ENCODE data around the gene BANP.
"Not testable (repeated sequence)": the region's sequence is repeated elsewhere in the genome, so short reads cannot be mapped to it uniquely, and the experiment has no call there.

Gene BANP

GRCh38 chr16:88053479-88053878 lies 102.2 kb downstream of the BANP start:
- not testable (repeated sequence) for FAIRE-seq

- no peak for FAIRE-seq
These were observed 104.1 kb downstream of the BANP start for GRCh38 chr16:88055356-88055755.

GRCh38 chr16:88056212-88056611 lies 105.0 kb downstream of the BANP start:
- FAIRE-seq: no peak

- no peak for FAIRE-seq
These were observed 106.4 kb downstream of the BANP start for GRCh38 chr16:88057656-88058055.

GRCh38 chr16:88058136-88058535 lies 106.9 kb downstream of the BANP start:
- FAIRE-seq: no peak

- FAIRE-seq: no peak
These were observed 107.6 kb downstream of the BANP start for GRCh38 chr16:88058817-88059216.

GRCh38 chr16:88059701-88060386 lies 108.6 kb downstream of the BANP start:
- no peak for FAIRE-seq

GRCh38 chr16:88060524-88061219 lies 109.4 kb downstream of the BANP start:
- FAIRE-seq: no peak

GRCh38 chr16:88061346-88062110 lies 110.3 kb downstream of the BANP start:
- no peak for FAIRE-seq

- FAIRE-seq: no peak
These were observed 111.3 kb downstream of the BANP start for GRCh38 chr16:88062341-88063210.

GRCh38 chr16:88063211-88063773 lies 112.1 kb downstream of the BANP start:
- no peak for FAIRE-seq

GRCh38 chr16:88064011-88064888 lies 113.0 kb downstream of the BANP start:
- no peak for FAIRE-seq

- FAIRE-seq: no peak
These were observed 113.9 kb downstream of the BANP start for GRCh38 chr16:88064889-88065746.

GRCh38 chr16:88065747-88066142 lies 114.5 kb downstream of the BANP start:
- no peak for FAIRE-seq

- FAIRE-seq: no peak
These were observed 115.0 kb downstream of the BANP start for GRCh38 chr16:88066234-88066633.

- no peak for FAIRE-seq
These were observed 115.7 kb downstream of the BANP start for GRCh38 chr16:88066680-88067529.

GRCh38 chr16:88067530-88068411 lies 116.5 kb downstream of the BANP start:
- FAIRE-seq: no peak
